NT2/D1 (cell line): ENCODE measurements around the gene PFKP.

Experiments
- DNase-seq: peaks from one replicate; pipeline ENCODE4 v3.0.0-alpha.2; 2011; ENCODE audit warnings: low read depth, low spot score
- H3K27me3 ChIP-seq: 2 replicates; pipeline ENCODE4 v1.6.0; 2011; ENCODE audit warnings: mild to moderate bottlenecking; ENCODE audit not compliant: insufficient read length, insufficient read depth
- H3K36me3 ChIP-seq: 2 replicates; pipeline ENCODE4 v1.6.1; 2011; ENCODE audit warnings: mild to moderate bottlenecking, low read length, mixed read lengths; ENCODE audit not compliant: insufficient read depth, insufficient read length
- H3K4me1 ChIP-seq: 2 replicates; pipeline ENCODE4 v1.5.1; 2011; ENCODE audit not compliant: insufficient read depth, insufficient read length
- H3K4me3 ChIP-seq: 2 replicates; pipeline ENCODE4 v1.5.1; 2011; ENCODE audit warnings: low read depth; ENCODE audit not compliant: insufficient read length
- H3K9ac ChIP-seq: 2 replicates; pipeline ENCODE4 v1.6.0; 2011; ENCODE audit warnings: low read depth; ENCODE audit not compliant: insufficient read length
- H3K9me3 ChIP-seq: 2 replicates; pipeline ENCODE4 v1.5.1; 2011; ENCODE audit warnings: mild to moderate bottlenecking, low read length; ENCODE audit not compliant: insufficient read depth
- SUZ12 ChIP-seq: IDR thresholded peaks from 2 replicates; pipeline ENCODE4 v1.6.1; 2011; ENCODE audit not compliant: insufficient read length, insufficient read depth; ENCODE audit errors: extremely low read depth
- YY1 ChIP-seq: IDR thresholded peaks from 2 replicates; pipeline ENCODE4 v1.6.1; 2011; ENCODE audit not compliant: insufficient read length, insufficient read depth
- ZNF274 ChIP-seq: IDR thresholded peaks from 2 replicates; pipeline ENCODE4 v1.6.1; 2011; ENCODE audit warnings: mild to moderate bottlenecking, low read depth, low read length

The PFKP gene

GRCh38 chr10:3148041-3148440 lies 80.7 kb downstream of the PFKP start:
- Histone ChIP-seq H3K9me3 (no peaks in the 10 kb centered on the region), H3K9ac (no peak overlapping the region), H3K36me3 (peaks cover 91% of the 10 kb centered on the region), H3K27me3 (no peaks in the 10 kb centered on the region), H3K4me1 (no peaks in the 10 kb centered on the region), H3K4me3 (no peak overlapping the region)
- TF ChIP-seq ZNF274, result no peak
- TF ChIP-seq YY1, result no peak
- TF ChIP-seq SUZ12, result no peak
- no peak for DNase-seq

GRCh38 chr10:3148994-3149393 lies 81.6 kb downstream of the PFKP start:
- Histone ChIP-seq H3K27me3 (no peaks in the 10 kb centered on the region), H3K4me1 (no peaks in the 10 kb centered on the region), H3K9me3 (no peaks in the 10 kb centered on the region), H3K4me3 (no peak overlapping the region), H3K36me3 (peaks cover 89% of the 10 kb centered on the region), H3K9ac (no peak overlapping the region)
- DNase-seq, result no peak
- TF ChIP-seq YY1 (no peak), ZNF274 (no peak), SUZ12 (no peak)

GRCh38 chr10:3149918-3150317 lies 82.6 kb downstream of the PFKP start:
- no peak for DNase-seq
- no peak overlapping the region for H3K9ac ChIP-seq
- H3K27me3 ChIP-seq, result no peaks in the 10 kb centered on the region
- no peaks in the 10 kb centered on the region for H3K9me3 ChIP-seq
- H3K4me3 ChIP-seq, result no peak overlapping the region
- H3K36me3 ChIP-seq, result peaks cover 87% of the 10 kb centered on the region
- TF ChIP-seq SUZ12, result no peak
- TF ChIP-seq ZNF274, result no peak
- TF ChIP-seq YY1, result no peak
- H3K4me1 ChIP-seq, result no peaks in the 10 kb centered on the region

GRCh38 chr10:3150366-3150765 lies 83.0 kb downstream of the PFKP start:
- Histone ChIP-seq H3K27me3 (no peaks in the 10 kb centered on the region), H3K4me1 (no peaks in the 10 kb centered on the region), H3K9ac (no peak overlapping the region), H3K36me3 (peaks cover 87% of the 10 kb centered on the region), H3K4me3 (no peak overlapping the region), H3K9me3 (no peaks in the 10 kb centered on the region)
- TF ChIP-seq YY1 (no peak), SUZ12 (no peak), ZNF274 (no peak)
- DNase-seq, result no peak

GRCh38 chr10:3150961-3151360 lies 83.6 kb downstream of the PFKP start:
- H3K4me1 ChIP-seq, result no peaks in the 10 kb centered on the region
- H3K9me3 ChIP-seq, result no peaks in the 10 kb centered on the region
- H3K36me3 ChIP-seq, result peaks cover 85% of the 10 kb centered on the region

GRCh38 chr10:3151889-3152565 lies 84.7 kb downstream of the PFKP start:
- Histone ChIP-seq H3K9ac (no peak overlapping the region), H3K36me3 (peaks cover 86% of the 10 kb centered on the region), H3K4me3 (no peak overlapping the region), H3K4me1 (no peaks in the 10 kb centered on the region), H3K27me3 (no peaks in the 10 kb centered on the region), H3K9me3 (no peaks in the 10 kb centered on the region)
- no peak for DNase-seq
- TF ChIP-seq ZNF274 (no peak), SUZ12 (no peak), YY1 (no peak)

More at GRCh38 chr10:3150961-3151360, 83.6 kb downstream of the PFKP start:
- H3K4me3 ChIP-seq, result no peak overlapping the region
- TF ChIP-seq YY1, result no peak
- no peak for TF ChIP-seq ZNF274
- TF ChIP-seq SUZ12, result no peak
- no peaks in the 10 kb centered on the region for H3K27me3 ChIP-seq
- DNase-seq, result no peak
- no peak overlapping the region for H3K9ac ChIP-seq

GRCh38 chr10:3152566-3152935 lies 85.2 kb downstream of the PFKP start:
- H3K36me3 ChIP-seq, result peaks cover 87% of the 10 kb centered on the region
- DNase-seq, result no peak
- no peaks in the 10 kb centered on the region for H3K27me3 ChIP-seq
- TF ChIP-seq YY1 (no peak), ZNF274 (no peak), SUZ12 (no peak)
- no peak overlapping the region for H3K9ac ChIP-seq
- H3K4me1 ChIP-seq, result no peaks in the 10 kb centered on the region
- no peaks in the 10 kb centered on the region for H3K9me3 ChIP-seq
- H3K4me3 ChIP-seq, result no peak overlapping the region

- H3K36me3 ChIP-seq, result peaks cover 78% of the 10 kb centered on the region
- H3K9ac ChIP-seq, result no peak overlapping the region
- no peaks in the 10 kb centered on the region for H3K27me3 ChIP-seq
- DNase-seq, result no peak
- H3K4me3 ChIP-seq, result no peak overlapping the region
- no peak for TF ChIP-seq YY1
- TF ChIP-seq ZNF274, result no peak
- no peak for TF ChIP-seq SUZ12
- no peaks in the 10 kb centered on the region for H3K4me1 ChIP-seq
- no peaks in the 10 kb centered on the region for H3K9me3 ChIP-seq
Measured at GRCh38 chr10:3154666-3155065, 87.3 kb downstream of the PFKP start.
